ENCODE data around the gene LRRTM4.
A peak's percentile ranks its signal among the peaks of the same experiment; 100 is the strongest.
"Not testable (repeated sequence)": the region's sequence is repeated elsewhere in the genome, so short reads cannot be mapped to it uniquely, and the experiment has no call there.

Gene LRRTM4

GRCh38 chr2:77314721-77315120 is 207.5 kb downstream of the LRRTM4 start:
- no peak for DNase-seq (ENCODE audit: low spot score)

- DNase-seq (ENCODE audit: low spot score), result no peak
Observed at GRCh38 chr2:77310416-77310815, 211.8 kb downstream of the LRRTM4 start.

GRCh38 chr2:77309725-77310124 is 212.5 kb downstream of the LRRTM4 start:
- no peak for DNase-seq (ENCODE audit: low spot score)

- DNase-seq (ENCODE audit: low spot score), result no peak
Observed at GRCh38 chr2:77301441-77301840, 220.7 kb downstream of the LRRTM4 start.

- no peak for DNase-seq (ENCODE audit: low spot score)
Observed at GRCh38 chr2:77296791-77297190, 225.4 kb downstream of the LRRTM4 start.

GRCh38 chr2:77294474-77294873 is 227.7 kb downstream of the LRRTM4 start:
- no peak for DNase-seq (ENCODE audit: low spot score)

GRCh38 chr2:77284353-77284752 is 237.8 kb downstream of the LRRTM4 start:
- DNase-seq (ENCODE audit: low spot score), result no peak

- DNase-seq (ENCODE audit: low spot score), result no peak
Observed at GRCh38 chr2:77271262-77271661, 250.9 kb downstream of the LRRTM4 start.

- no peak for DNase-seq (ENCODE audit: low spot score)
Observed at GRCh38 chr2:77270433-77270832, 251.7 kb downstream of the LRRTM4 start.

GRCh38 chr2:77268626-77269025 is 253.6 kb downstream of the LRRTM4 start:
- no peak for DNase-seq (ENCODE audit: low spot score)

- DNase-seq (ENCODE audit: low spot score), result no peak
Observed at GRCh38 chr2:77232909-77233425, 289.2 kb downstream of the LRRTM4 start.

GRCh38 chr2:77228391-77228790 is 293.8 kb downstream of the LRRTM4 start:
- no peak for DNase-seq (ENCODE audit: low spot score)

GRCh38 chr2:77210725-77211124 is 311.5 kb downstream of the LRRTM4 start:
- no peak for DNase-seq (ENCODE audit: low spot score)

- no peak for DNase-seq (ENCODE audit: low spot score)
Observed at GRCh38 chr2:77207331-77207730, 314.8 kb downstream of the LRRTM4 start.

- peak; percentile 57 for DNase-seq (ENCODE audit: low spot score)
Observed at GRCh38 chr2:77201755-77202154, 320.4 kb downstream of the LRRTM4 start.

- no peak for DNase-seq (ENCODE audit: low spot score)
Observed at GRCh38 chr2:77199411-77199810, 322.8 kb downstream of the LRRTM4 start.

GRCh38 chr2:77193858-77194448 is 328.2 kb downstream of the LRRTM4 start:
- no peak for DNase-seq (ENCODE audit: low spot score)

GRCh38 chr2:77192811-77193289 is 329.3 kb downstream of the LRRTM4 start:
- no peak for DNase-seq (ENCODE audit: low spot score)

- DNase-seq (ENCODE audit: low spot score), result no peak
Observed at GRCh38 chr2:77191665-77192064, 330.5 kb downstream of the LRRTM4 start.

GRCh38 chr2:77190721-77191346 is 331.3 kb downstream of the LRRTM4 start:
- DNase-seq (ENCODE audit: low spot score), result no peak

- no peak for DNase-seq (ENCODE audit: low spot score)
Observed at GRCh38 chr2:77185052-77185451, 337.1 kb downstream of the LRRTM4 start.

GRCh38 chr2:77179297-77179696 is 342.9 kb downstream of the LRRTM4 start:
- no peak for DNase-seq (ENCODE audit: low spot score)

GRCh38 chr2:77175266-77175780 is 346.9 kb downstream of the LRRTM4 start:
- DNase-seq (ENCODE audit: low spot score), result not testable (repeated sequence)

Data from putamen (tissue), 1 donor.